H1 (cell line): ENCODE data around the gene RAB5A. TPM values are rescaled to one million over a fixed set of nuclear protein-coding genes. Genes with fewer than 3 reads are reported as not detected.

Experiments used
- CTCF ChIA-PET: fragments of 300-600 bp; sonication (Branson Sonifier 250); formaldehyde crosslinking; loops from one replicate; lab custom pipeline; 2021; ENCODE audit not compliant: partially characterized antibody; lab: Charles Lee
- POLR2A ChIA-PET: fragments of 300-600 bp; sonication (Branson Sonifier 250); formaldehyde crosslinking; loops from one replicate; lab custom pipeline; 2021; ENCODE audit warnings: inconsistent platforms; ENCODE audit not compliant: partially characterized antibody; lab: Charles Lee
- DNase-seq, 2 experiments: peaks; one replicate each; pipeline versions ENCODE4 v3.0.0 to v3.0.0-alpha.2; 2010 to 2022; ENCODE audit warnings: low spot score in 2 of 2, low read depth in 1 of 2, mixed read lengths in 1 of 2
- FAIRE-seq: peaks from 2 replicates; lab custom pipeline; 2011; peaks lifted over from hg19 to GRCh38; lab: Jason Lieb, UNC
- H2AFZ ChIP-seq: 2 replicates; pipeline ENCODE4 v1.8.1; 2012; ENCODE audit warnings: low read length, inconsistent platforms
- H2AK5ac ChIP-seq: 2 replicates; pipeline ENCODE4 v1.6.1; 2013; ENCODE audit warnings: low read depth, low read length
- H2BK120ac ChIP-seq: replicated peaks from 2 replicates; pipeline ENCODE3; 2013; ENCODE audit warnings: low read depth, low read length, inconsistent platforms
- H2BK12ac ChIP-seq: 2 replicates; pipeline ENCODE4 v1.6.1; 2013; ENCODE audit warnings: low read depth, low read length
- H2BK15ac ChIP-seq: 2 replicates; pipeline ENCODE4 v1.6.1; 2013; ENCODE audit warnings: low read length
- H2BK20ac ChIP-seq: 2 replicates; pipeline ENCODE4 v1.6.1; 2013; ENCODE audit warnings: low read length
- H2BK5ac ChIP-seq: 2 replicates; pipeline ENCODE4 v1.6.1; 2013; ENCODE audit warnings: low read depth, low read length
- H3K14ac ChIP-seq: 2 replicates; pipeline ENCODE4 v1.6.1; 2013; ENCODE audit warnings: inconsistent platforms; ENCODE audit not compliant: insufficient read length
- H3K18ac ChIP-seq: 2 replicates; pipeline ENCODE4 v1.6.1; 2013; ENCODE audit warnings: low read length; ENCODE audit errors: extremely low read depth
- H3K23ac ChIP-seq: 2 replicates; pipeline ENCODE4 v1.6.1; 2013; ENCODE audit warnings: inconsistent platforms; ENCODE audit not compliant: insufficient read length
- H3K23me2 ChIP-seq: 2 replicates; pipeline ENCODE4 v1.6.1; 2013; ENCODE audit warnings: low read depth, low read length
- H3K27ac ChIP-seq: 2 replicates; pipeline ENCODE4 v1.6.1; 2011; ENCODE audit warnings: low read depth, low read length, inconsistent platforms
- H3K27me3 ChIP-seq, 4 experiments: replicated peaks in 1 of 4; 1 replicate in 1 of 4; 2 replicates in 3 of 4; pipeline versions ENCODE4 v1.6.1 to v1.8.1; 2011 to 2013; ENCODE audit warnings: low read length in 3 of 4, mild to moderate bottlenecking in 3 of 4, inconsistent platforms in 2 of 4, mixed read lengths in 2 of 4, moderate library complexity in 1 of 4; ENCODE audit not compliant: control insufficient read depth in 3 of 4, insufficient read depth in 3 of 4; ENCODE audit errors: extremely low read depth in 1 of 4
- H3K36me3 ChIP-seq, 4 experiments: 2 replicates each; pipeline versions ENCODE4 v1.6.1 to v1.8.1; 2011 to 2013; ENCODE audit warnings: mild to moderate bottlenecking in 4 of 4, low read length in 3 of 4, moderate library complexity in 2 of 4, control low read depth in 1 of 4, inconsistent platforms in 1 of 4; ENCODE audit not compliant: insufficient read depth in 4 of 4, control insufficient read depth in 2 of 4
- H3K4ac ChIP-seq: replicated peaks from 2 replicates; pipeline ENCODE3; 2013; ENCODE audit warnings: low read length, low read depth, mixed read lengths, inconsistent platforms; ENCODE audit not compliant: insufficient read length
- H3K4me1 ChIP-seq, 4 experiments: replicated peaks in 1 of 4; 1 replicate in 1 of 4; 2 replicates in 3 of 4; pipeline versions ENCODE4 v1.6.1 to v1.8.1; 2011 to 2013; ENCODE audit warnings: low read length in 3 of 4, inconsistent platforms in 2 of 4, mixed read lengths in 1 of 4; ENCODE audit not compliant: insufficient read depth in 4 of 4, control insufficient read depth in 3 of 4
- H3K4me2 ChIP-seq, 2 experiments: 2 replicates each; pipeline versions ENCODE4 v1.6.1 to v1.8.1; 2011 to 2013; ENCODE audit warnings: low read depth in 2 of 2, low read length in 2 of 2, control low read depth in 1 of 2, inconsistent platforms in 1 of 2, mild to moderate bottlenecking in 1 of 2; ENCODE audit not compliant: insufficient read depth in 1 of 2
- H3K4me3 ChIP-seq, 4 experiments: fragments of 200-600, 300-600 bp in 1 of 4; sonication (generic), shearing (Covaris generic), sonication (Bioruptor Twin) in 1 of 4; 2 replicates each; pipeline versions ENCODE4 v1.5.1 to v1.8.1; 2011 to 2016; ENCODE audit warnings: low read length in 4 of 4, low read depth in 3 of 4, control low read depth in 2 of 4, inconsistent platforms in 2 of 4, mild to moderate bottlenecking in 2 of 4, mixed read lengths in 1 of 4, moderate library complexity in 1 of 4; ENCODE audit not compliant: insufficient read depth in 2 of 4; ENCODE audit errors: extremely low read depth in 1 of 4
- H3K56ac ChIP-seq: replicated peaks from 2 replicates; pipeline ENCODE3; 2013; ENCODE audit warnings: low read depth, mild to moderate bottlenecking, mixed read lengths, low read length, inconsistent platforms; ENCODE audit not compliant: insufficient read length
- H3K79me1 ChIP-seq: 2 replicates; pipeline ENCODE4 v1.6.1; 2013; ENCODE audit warnings: low read depth, low read length, control low read depth
- H3K79me2 ChIP-seq, 2 experiments: 2 replicates each; pipeline versions ENCODE4 v1.6.1 to v1.8.1; 2012 to 2013; ENCODE audit warnings: low read length in 2 of 2, mild to moderate bottlenecking in 2 of 2, inconsistent platforms in 1 of 2; ENCODE audit not compliant: insufficient read depth in 2 of 2, control insufficient read depth in 1 of 2
- H3K9ac ChIP-seq, 4 experiments: replicated peaks in 1 of 4; 1 replicate in 1 of 4; 2 replicates in 3 of 4; pipeline versions ENCODE4 v1.6.1 to v1.8.1; 2011 to 2013; ENCODE audit warnings: low read depth in 3 of 4, low read length in 3 of 4, control low read depth in 2 of 4, mild to moderate bottlenecking in 2 of 4, moderate library complexity in 2 of 4, inconsistent platforms in 1 of 4; ENCODE audit errors: extremely low read depth in 1 of 4
- H3K9me3 ChIP-seq, 2 experiments: 2 replicates each; pipeline versions ENCODE4 v1.6.1 to v1.8.1; 2012 to 2013; ENCODE audit warnings: mild to moderate bottlenecking in 2 of 2, moderate library complexity in 2 of 2, control low read depth in 1 of 2, inconsistent platforms in 1 of 2, low read depth in 1 of 2, low read length in 1 of 2, mixed read lengths in 1 of 2; ENCODE audit not compliant: insufficient read depth in 2 of 2
- H4K20me1 ChIP-seq, 2 experiments: replicated peaks in 1 of 2; 2 replicates each; pipeline versions ENCODE3 to v1.8.1; 2011 to 2013; ENCODE audit warnings: inconsistent platforms in 2 of 2, low read length in 2 of 2, mild to moderate bottlenecking in 1 of 2; ENCODE audit not compliant: insufficient read depth in 2 of 2, control insufficient read depth in 1 of 2
- H4K5ac ChIP-seq: 2 replicates; pipeline ENCODE4 v1.6.1; 2013; ENCODE audit warnings: low read length, low read depth, mixed read lengths, inconsistent platforms; ENCODE audit not compliant: insufficient read length
- H4K8ac ChIP-seq: 2 replicates; pipeline ENCODE4 v1.8.0; 2013; ENCODE audit warnings: mild to moderate bottlenecking, moderate library complexity, low read length, inconsistent platforms; ENCODE audit not compliant: insufficient read depth; ENCODE audit errors: extremely low read depth
- H4K91ac ChIP-seq: replicated peaks from 2 replicates; pipeline ENCODE3; 2013; ENCODE audit warnings: low read length, mixed read lengths, inconsistent platforms; ENCODE audit not compliant: insufficient read length
- CTCF ChIP-seq, 3 experiments: IDR thresholded peaks; 1 replicate in 2 of 3; 2 replicates in 1 of 3; pipeline versions ENCODE4 v1.5.1 to v1.6.1; 2011; ENCODE audit warnings: low read length in 3 of 3, mild to moderate bottlenecking in 3 of 3, inconsistent platforms in 2 of 3, low read depth in 1 of 3, moderate library complexity in 1 of 3; ENCODE audit not compliant: insufficient read depth in 1 of 3; ENCODE audit errors: control extremely low read depth in 1 of 3
- RXRA ChIP-seq: IDR thresholded peaks from 2 replicates; pipeline ENCODE4 v1.6.1; 2011; ENCODE audit warnings: low read depth, mild to moderate bottlenecking, low read length, moderate library complexity; ENCODE audit not compliant: insufficient read depth
- SIX5 ChIP-seq: IDR thresholded peaks from 2 replicates; pipeline ENCODE4 v1.6.1; 2011; ENCODE audit warnings: mild to moderate bottlenecking, low read depth, low read length
- WGBS, 2 experiments: shearing (Covaris generic) in 1 of 2; methylation state at CpG; one replicate each; pipeline versions ENCODE4 v1.1.6 to v1.1.7; 2013 to 2015; ENCODE audit warnings: low lambda C conversion rate in 2 of 2, mixed read lengths in 2 of 2, inconsistent platforms in 1 of 2, low coverage in 1 of 2, missing lambda C conversion rate in 1 of 2; ENCODE audit not compliant: insufficient replicate concordance in 2 of 2, insufficient coverage in 1 of 2, insufficient read length in 1 of 2; ENCODE audit errors: extremely low coverage in 1 of 2, missing lambda C conversion rate in 1 of 2; 5-methylcytosine and 5-hydroxymethylcytosine counted together
- polyA plus RNA-seq, 7 experiments: library from polyadenylated mRNA; depleted of rRNA in 3 of 7; stranded (reverse) in 5 of 7; unstranded in 2 of 7; fragments of >200 nt in 5 of 7; fragments of 200-250 nt in 2 of 7; gene quantifications; 1 replicate in 5 of 7; 2 replicates in 1 of 7; 4 replicates in 1 of 7; pipeline versions ENCODE4 v1.2.1 to v1.2.3, GENCODE V29; 2011 to 2013; ENCODE audit warnings: missing spikeins in 2 of 7, mixed read lengths in 2 of 7
- total RNA-seq: library from RNA; stranded (reverse); fragmentation: NEBNext Ultra II Directional; extraction: Animal tissue kit (Norgen Biotek cat#: 25700); gene quantifications from 2 replicates; pipeline ENCODE4 v1.2.1, GENCODE V29; 2021

Gene RAB5A
- total and polyA plus RNA-seq, 2 of the 8 experiments (the other 6 are each of a cell fraction or from before 2014, with no cell fraction given): 22.4 to 77.7 TPM

- H3K4me3 ChIP-seq: no peak overlapping the region
- no peaks in the 10 kb centered on the region for H3K36me3 ChIP-seq
- H4K8ac ChIP-seq: no peak overlapping the region
- H2AK5ac ChIP-seq: no peak overlapping the region
- no peak for FAIRE-seq
- no peaks in the 10 kb centered on the region for H3K4me1 ChIP-seq
- H2BK5ac ChIP-seq: no peak overlapping the region
- no peak overlapping the region for H2AFZ ChIP-seq
- no peaks in the 10 kb centered on the region for H3K79me2 ChIP-seq
- ChIA-PET POLR2A (no interaction called here), CTCF (no interaction called here)
- H3K23me2 ChIP-seq: no peaks in the 10 kb centered on the region
- DNase-seq: no peak
- H4K20me1 ChIP-seq: no peaks in the 10 kb centered on the region
- no peak overlapping the region for H3K4ac ChIP-seq
- no peak overlapping the region for H4K91ac ChIP-seq
- H3K56ac ChIP-seq: no peak overlapping the region
- H3K27ac ChIP-seq: no peak overlapping the region
- H3K14ac ChIP-seq: no peak overlapping the region
- no peak overlapping the region for H2BK12ac ChIP-seq
- H2BK120ac ChIP-seq: no peak overlapping the region
- no peaks in the 10 kb centered on the region for H3K79me1 ChIP-seq
- no peak overlapping the region for H2BK20ac ChIP-seq
- WGBS, 2 experiments: 69% methylated on average over 1 of the region's 1 CpG; no CpG with 5 or more reads in 1 of the 2 experiments
- no peak overlapping the region for H2BK15ac ChIP-seq
- peaks cover 0 to 4% of the 10 kb centered on the region in 2 experiments; a peak in 1 of 4 replicates for H3K9me3 ChIP-seq
- no peak overlapping the region for H4K5ac ChIP-seq
- H3K27me3 ChIP-seq: no peaks in the 10 kb centered on the region
- no peak overlapping the region for H3K18ac ChIP-seq
- no peak overlapping the region for H3K23ac ChIP-seq
- H3K9ac ChIP-seq: no peak overlapping the region
- H3K4me2 ChIP-seq: no peak overlapping the region
- TF ChIP-seq SIX5: no peak
- no peak for TF ChIP-seq CTCF (IDR thresholded peaks at IDR 0.05; ENCODE audit: control extremely low read depth in 1 of 3, insufficient read depth in 1 of 3, low read depth in 1 of 3, low read length in 3 of 3)
- no peak for TF ChIP-seq RXRA
Observed at GRCh38 chr3:19940643-19941042, 6.3 kb upstream of the RAB5A start.
